ENCODE measurements around the gene TAOK2. TPM values are rescaled to one million over a fixed set of nuclear protein-coding genes. Genes with fewer than 3 reads are reported as not detected.

The TAOK2 gene
- total RNA-seq, 2 donors from 2014 or later = 43.8 to 97.4 TPM

GRCh38 chr16:30004424-30004776, 30.7 kb downstream of the TAOK2 start:
- Histone ChIP-seq H3K4me1 (replicated peaks) (no peaks in the 10 kb centered on the region), H3K36me3 (no peaks in the 10 kb centered on the region), H3K27ac (no peak overlapping the region), H3K27me3 (replicated peaks; ENCODE audit: insufficient read depth) (no peaks in the 10 kb centered on the region), H3K4me3 (no peak overlapping the region), H3K9me3 (no peaks in the 10 kb centered on the region)
- intact Hi-C loops (cut with DNase I) = loop anchor here (5.0 kb wide), 1 partner anchor 142 kb away; the partner anchor contains the start of gene CDIPT
- DNase-seq (ENCODE audit: low spot score) = no peak
- whole genome bisulfite sequencing = 60% methylated on average over 19 of the region's 19 CpGs
- TF ChIP-seq POLR2AphosphoS5 (IDR thresholded peaks at IDR 0.05) = no peak
- TF ChIP-seq, protein P1, sequence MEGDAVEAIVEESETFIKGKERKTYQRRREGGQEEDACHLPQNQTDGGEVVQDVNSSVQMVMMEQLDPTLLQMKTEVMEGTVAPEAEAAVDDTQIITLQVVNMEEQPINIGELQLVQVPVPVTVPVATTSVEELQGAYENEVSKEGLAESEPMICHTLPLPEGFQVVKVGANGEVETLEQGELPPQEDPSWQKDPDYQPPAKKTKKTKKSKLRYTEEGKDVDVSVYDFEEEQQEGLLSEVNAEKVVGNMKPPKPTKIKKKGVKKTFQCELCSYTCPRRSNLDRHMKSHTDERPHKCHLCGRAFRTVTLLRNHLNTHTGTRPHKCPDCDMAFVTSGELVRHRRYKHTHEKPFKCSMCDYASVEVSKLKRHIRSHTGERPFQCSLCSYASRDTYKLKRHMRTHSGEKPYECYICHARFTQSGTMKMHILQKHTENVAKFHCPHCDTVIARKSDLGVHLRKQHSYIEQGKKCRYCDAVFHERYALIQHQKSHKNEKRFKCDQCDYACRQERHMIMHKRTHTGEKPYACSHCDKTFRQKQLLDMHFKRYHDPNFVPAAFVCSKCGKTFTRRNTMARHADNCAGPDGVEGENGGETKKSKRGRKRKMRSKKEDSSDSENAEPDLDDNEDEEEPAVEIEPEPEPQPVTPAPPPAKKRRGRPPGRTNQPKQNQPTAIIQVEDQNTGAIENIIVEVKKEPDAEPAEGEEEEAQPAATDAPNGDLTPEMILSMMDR (IDR thresholded peaks at IDR 0.05) = no peak
- no peak for TF ChIP-seq POLR2A (IDR thresholded peaks at IDR 0.05)

GRCh38 chr16:30004811-30005242, 31.2 kb downstream of the TAOK2 start:
- intact Hi-C loops (cut with DNase I) = loop anchor here (5.0 kb wide), 1 partner anchor 143 kb away; the partner anchor contains the start of gene CDIPT
- TF ChIP-seq POLR2A (IDR thresholded peaks at IDR 0.05) (no peak), POLR2AphosphoS5 (IDR thresholded peaks at IDR 0.05) (no peak)
- TF ChIP-seq, protein P1 (IDR thresholded peaks at IDR 0.05) = no peak
- no peak for DNase-seq (ENCODE audit: low spot score)

GRCh38 chr16:30005341-30006094, 31.9 kb downstream of the TAOK2 start:
- Histone ChIP-seq H3K4me1 (replicated peaks) (no peaks in the 10 kb centered on the region), H3K36me3 (no peaks in the 10 kb centered on the region), H3K27ac (no peak overlapping the region), H3K9me3 (no peaks in the 10 kb centered on the region), H3K27me3 (replicated peaks; ENCODE audit: insufficient read depth) (peaks cover 8% of the 10 kb centered on the region), H3K4me3 (no peak overlapping the region)
- 66% methylated on average over 35 of the region's 35 CpGs for WGBS
- no peak for TF ChIP-seq POLR2AphosphoS5 (IDR thresholded peaks at IDR 0.05)
- no peak for TF ChIP-seq POLR2A (IDR thresholded peaks at IDR 0.05)
- TF ChIP-seq, protein P1 (IDR thresholded peaks at IDR 0.05) = peak; percentile 49 to 80 (median 75)
- intact Hi-C loops (cut with DNase I) = no loop called here
- DNase-seq (ENCODE audit: low spot score) = no peak

More at GRCh38 chr16:30004811-30005242, 31.2 kb downstream of the TAOK2 start:
- Histone ChIP-seq H3K4me1 (replicated peaks) (no peaks in the 10 kb centered on the region), H3K4me3 (no peak overlapping the region), H3K36me3 (no peaks in the 10 kb centered on the region), H3K27me3 (replicated peaks; ENCODE audit: insufficient read depth) (peaks cover 1% of the 10 kb centered on the region), H3K9me3 (no peaks in the 10 kb centered on the region), H3K27ac (no peak overlapping the region)
- 65% methylated on average over 11 of the region's 11 CpGs for WGBS

GRCh38 chr16:30006095-30006473, 32.4 kb downstream of the TAOK2 start:
- Histone ChIP-seq H3K27ac (no peak overlapping the region), H3K27me3 (replicated peaks; ENCODE audit: insufficient read depth) (peaks cover 12% of the 10 kb centered on the region), H3K9me3 (no peaks in the 10 kb centered on the region), H3K4me3 (no peak overlapping the region), H3K4me1 (replicated peaks) (no peaks in the 10 kb centered on the region), H3K36me3 (no peaks in the 10 kb centered on the region)
- intact Hi-C loops (cut with DNase I) = no loop called here
- DNase-seq (ENCODE audit: low spot score) = no peak
- TF ChIP-seq, protein P1 (IDR thresholded peaks at IDR 0.05) = no peak
- TF ChIP-seq POLR2AphosphoS5 (IDR thresholded peaks at IDR 0.05) (no peak), POLR2A (IDR thresholded peaks at IDR 0.05) (no peak)
- WGBS = 88% methylated on average over 18 of the region's 18 CpGs
